Measurements from ENCODE around the gene CAMK1D.

DNA sequence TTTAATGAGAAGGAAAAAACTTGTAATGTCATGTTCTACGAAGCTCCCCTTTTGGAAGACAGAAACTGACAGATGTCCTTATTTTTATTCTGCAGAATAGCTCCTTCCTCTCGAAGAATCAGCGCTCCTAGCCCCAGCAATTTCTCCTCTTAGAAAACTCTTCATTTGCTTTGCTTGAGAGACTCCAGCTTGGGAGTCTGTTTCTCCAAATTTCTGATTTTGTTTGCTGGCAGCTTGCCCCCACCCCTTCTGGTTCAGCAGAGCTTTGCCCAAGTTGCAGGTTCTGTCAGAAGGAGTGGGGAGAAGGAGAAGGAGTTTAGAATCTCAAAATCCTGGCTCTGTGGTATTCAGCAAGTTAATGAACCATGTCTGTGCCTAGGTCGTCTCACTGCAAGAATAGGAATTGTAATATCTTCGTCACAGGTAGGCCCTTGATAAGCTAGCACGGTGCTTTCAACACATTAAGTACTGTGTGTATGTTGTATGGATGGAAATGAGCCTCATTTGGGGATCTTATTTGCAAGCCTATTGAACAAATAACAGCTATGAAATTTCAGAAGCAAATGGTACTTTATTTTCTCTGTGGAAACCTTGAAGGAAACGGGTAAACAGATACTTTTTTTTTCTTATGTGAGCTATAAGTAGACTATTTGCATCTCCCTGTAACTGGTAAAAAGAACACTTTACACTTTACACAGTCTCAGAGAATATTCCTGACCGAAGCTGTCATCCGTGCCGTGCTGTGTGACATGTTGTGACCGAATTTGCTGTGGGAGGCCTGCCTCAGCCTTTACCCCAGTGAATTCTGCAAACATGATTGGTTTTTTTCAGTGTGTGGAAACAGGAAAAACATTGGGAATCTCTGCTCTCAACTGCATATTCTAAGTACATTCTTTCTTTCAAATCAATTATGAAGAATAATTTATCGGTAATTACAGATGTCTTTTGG lies 290.9 kb downstream of the CAMK1D start:
- no peak for TF ChIP-seq CTCF (conservative IDR thresholded peaks at IDR 0.05; ENCODE audit: low read depth, low read length)
- TF ChIP-seq RAD21 (IDR thresholded peaks at IDR 0.05; ENCODE audit: low read length), result no peak
- TF ChIP-seq POLR2A (IDR thresholded peaks at IDR 0.05; ENCODE audit: low read depth, low read length), result no peak

All from IMR-90 (cell line).